IPS-18a (cell line): ENCODE results near the gene ABHD11.

Experiments
- H3K27ac ChIP-seq: one replicate; pipeline ENCODE4 v1.5.1; 2013; ENCODE audit warnings: low read length
- H3K27me3 ChIP-seq: one replicate; pipeline ENCODE4 v1.6.1; 2013; ENCODE audit warnings: mild to moderate bottlenecking, low read length; ENCODE audit not compliant: control insufficient read depth, insufficient read depth
- H3K36me3 ChIP-seq: one replicate; pipeline ENCODE4 v1.6.1; 2013; ENCODE audit warnings: low read depth, low read length; ENCODE audit not compliant: control insufficient read depth
- H3K4me1 ChIP-seq: one replicate; pipeline ENCODE4 v1.6.1; 2013; ENCODE audit warnings: low read depth, low read length; ENCODE audit not compliant: control insufficient read depth
- H3K4me3 ChIP-seq: one replicate; pipeline ENCODE4 v1.5.1; 2013; ENCODE audit warnings: low read length
- H3K9ac ChIP-seq: one replicate; pipeline ENCODE4 v1.6.1; 2013; ENCODE audit warnings: mild to moderate bottlenecking, low read length, moderate library complexity
- H3K9me3 ChIP-seq: one replicate; pipeline ENCODE4 v1.6.1; 2013; ENCODE audit warnings: low read depth, low read length; ENCODE audit not compliant: control insufficient read depth

The ABHD11 gene

DNA sequence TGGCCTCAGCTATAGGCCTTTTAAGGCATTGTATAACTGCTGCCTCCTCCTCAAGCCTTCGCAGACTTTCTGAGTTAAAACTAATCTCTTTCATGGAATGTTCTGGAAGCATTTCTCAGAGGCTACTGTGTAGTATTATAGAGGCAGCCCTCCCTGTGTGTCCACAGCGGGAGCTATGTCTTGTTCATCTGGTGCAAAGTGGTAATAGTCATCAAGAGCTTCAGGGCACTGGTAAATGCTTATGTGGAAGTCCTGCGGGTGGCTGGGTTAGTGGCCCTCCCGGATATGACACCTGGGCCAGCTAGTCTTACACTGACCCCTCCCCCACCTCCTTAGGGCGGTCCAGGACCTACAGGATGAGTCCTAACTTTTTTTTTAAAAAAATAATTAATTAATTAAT is 2.2 kb upstream of the ABHD11 start:
- no peak overlapping the region for H3K4me3 ChIP-seq
- peaks cover 32% of the 10 kb centered on the region for H3K4me1 ChIP-seq
- H3K27me3 ChIP-seq: peaks cover 3% of the 10 kb centered on the region
- H3K9ac ChIP-seq: no peak overlapping the region
- H3K36me3 ChIP-seq: peaks cover 11% of the 10 kb centered on the region
- no peaks in the 10 kb centered on the region for H3K9me3 ChIP-seq
- H3K27ac ChIP-seq: no peak overlapping the region

DNA sequence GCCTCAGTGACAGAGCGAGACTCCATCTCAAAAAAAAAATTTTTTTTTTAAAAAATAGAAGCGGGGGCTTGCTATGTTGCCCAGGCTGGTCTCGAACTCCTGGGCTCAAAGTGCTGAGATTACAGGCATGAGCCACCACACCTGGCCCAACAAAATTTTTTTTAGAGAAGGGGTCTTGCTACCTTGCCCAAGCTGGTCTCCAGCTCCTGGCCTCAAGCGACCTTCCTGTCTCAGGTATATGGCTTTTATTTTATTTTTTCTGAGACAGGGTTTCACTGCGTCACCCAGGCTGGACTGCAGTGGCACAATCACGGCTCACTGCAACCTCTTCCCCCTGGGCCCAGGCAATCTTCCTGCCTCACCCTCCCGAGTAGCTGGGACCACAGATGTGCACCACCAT is 1.6 kb upstream of the ABHD11 start:
- no peaks in the 10 kb centered on the region for H3K9me3 ChIP-seq
- H3K27ac ChIP-seq: no peak overlapping the region
- H3K27me3 ChIP-seq: peaks cover 3% of the 10 kb centered on the region
- H3K36me3 ChIP-seq: peaks cover 11% of the 10 kb centered on the region
- H3K4me1 ChIP-seq: peaks cover 32% of the 10 kb centered on the region
- no peak overlapping the region for H3K9ac ChIP-seq
- no peak overlapping the region for H3K4me3 ChIP-seq

DNA sequence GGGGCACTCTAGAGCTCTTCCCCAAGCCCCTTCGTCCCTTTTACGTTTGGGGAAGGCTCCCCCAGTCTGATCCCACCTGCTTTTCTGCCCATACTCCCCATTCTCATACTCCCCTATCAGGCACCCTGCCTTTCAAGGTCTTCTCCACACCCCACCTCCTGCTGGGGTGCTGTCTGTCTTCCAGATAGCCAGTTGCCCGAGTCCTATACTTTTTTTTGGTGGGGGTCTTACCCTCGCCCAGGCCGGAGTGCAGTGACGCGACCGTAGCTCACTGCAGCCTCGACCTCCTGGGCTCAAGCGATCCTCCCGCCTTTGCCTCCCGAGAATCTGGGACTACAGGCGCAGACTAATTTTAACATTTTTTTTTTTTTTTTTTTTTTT is 775 bp upstream of the ABHD11 start:
- Histone ChIP-seq H3K27me3 (peaks cover 3% of the 10 kb centered on the region), H3K4me1 (peaks cover 32% of the 10 kb centered on the region), H3K9me3 (no peaks in the 10 kb centered on the region), H3K9ac (peak overlapping the region; percentile 82), H3K36me3 (peaks cover 11% of the 10 kb centered on the region), H3K4me3 (peak overlapping the region; percentile 85), H3K27ac (no peak overlapping the region)

DNA sequence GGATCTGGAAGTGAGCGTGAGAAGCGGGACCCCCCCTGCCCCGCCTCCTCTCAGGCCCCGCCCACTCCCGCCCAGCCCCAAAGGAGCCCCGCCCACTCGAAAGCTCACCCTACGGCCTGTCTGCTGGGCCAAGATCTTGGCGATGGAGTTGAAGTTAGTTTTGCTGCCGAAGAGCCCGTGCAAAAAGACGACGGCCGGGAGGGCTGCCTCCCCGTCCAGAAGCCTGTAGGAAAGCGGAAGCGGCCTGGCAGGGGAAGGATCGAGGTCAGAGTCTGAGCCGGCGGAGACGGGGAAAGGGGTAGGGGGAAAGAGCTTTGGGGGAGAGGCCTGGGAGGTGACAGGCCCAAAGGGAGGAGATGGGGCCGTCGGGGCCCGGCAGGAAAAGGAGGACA is 386 bp downstream of the ABHD11 start:
- Histone ChIP-seq H3K4me3 (peak overlapping the region; percentile 85), H3K4me1 (peaks cover 23% of the 10 kb centered on the region), H3K27ac (no peak overlapping the region), H3K27me3 (peaks cover 3% of the 10 kb centered on the region), H3K9me3 (no peaks in the 10 kb centered on the region), H3K36me3 (peaks cover 11% of the 10 kb centered on the region), H3K9ac (peak overlapping the region; percentile 80)

DNA sequence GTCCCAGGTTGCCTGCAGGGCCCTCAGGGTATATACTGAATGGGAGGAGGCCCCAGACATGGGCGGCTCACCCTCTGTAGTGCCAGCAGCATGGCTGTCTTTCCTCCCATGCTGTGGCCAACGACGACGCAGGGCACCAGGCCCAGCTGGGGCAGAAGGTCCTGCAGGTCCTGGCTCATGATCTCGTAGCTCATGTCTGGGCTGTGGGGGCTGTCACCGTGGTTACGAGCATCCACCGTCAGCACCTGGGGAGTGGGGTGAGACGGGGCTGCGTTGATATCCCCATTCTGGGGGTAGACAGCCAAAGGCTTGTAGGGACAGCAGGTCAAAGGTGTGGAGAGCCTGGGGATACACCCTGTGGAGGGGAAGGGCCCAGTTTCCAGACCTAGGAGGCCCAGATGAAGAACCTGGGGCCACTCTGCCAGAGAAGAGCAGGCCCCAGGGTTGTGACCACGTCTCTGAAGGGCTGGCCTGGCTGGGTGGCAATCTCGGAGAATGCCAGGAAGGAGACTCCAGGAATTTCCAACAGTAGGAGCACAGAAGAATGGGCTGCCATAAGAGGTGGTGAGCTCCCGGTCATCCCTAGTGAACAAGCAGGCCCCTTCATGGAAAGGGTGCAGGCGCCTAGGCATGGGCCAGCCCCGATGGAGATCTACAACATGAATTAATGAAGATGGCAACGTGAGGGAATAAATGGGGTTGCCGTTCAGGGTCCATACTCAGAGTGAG is 947 bp downstream of the ABHD11 start:
- Histone ChIP-seq H3K4me1 (peaks cover 20% of the 10 kb centered on the region), H3K27ac (no peak overlapping the region), H3K36me3 (peaks cover 11% of the 10 kb centered on the region), H3K4me3 (peak overlapping the region; percentile 85), H3K27me3 (peaks cover 3% of the 10 kb centered on the region), H3K9me3 (no peaks in the 10 kb centered on the region), H3K9ac (no peak overlapping the region)

DNA sequence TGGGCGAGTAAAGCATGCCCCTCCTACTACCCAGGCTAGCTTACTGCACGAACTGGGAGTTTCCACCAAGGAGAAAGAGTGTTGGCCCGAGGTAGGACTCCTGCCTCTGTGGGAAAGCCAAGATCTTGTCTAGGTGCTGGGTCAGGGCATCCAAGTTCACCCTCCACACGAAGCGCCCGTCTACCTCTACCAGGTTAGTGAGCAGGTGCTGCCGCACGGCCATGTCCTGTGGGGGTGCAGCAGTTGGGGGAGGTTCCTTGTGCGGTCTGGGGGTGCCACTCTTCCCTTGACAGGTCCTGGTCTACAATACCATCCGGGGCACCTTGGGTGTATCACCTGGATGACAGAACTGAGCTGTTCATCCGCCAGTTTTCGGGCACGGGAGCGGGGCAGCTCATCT is 1.7 kb downstream of the ABHD11 start:
- Histone ChIP-seq H3K27me3 (peaks cover 3% of the 10 kb centered on the region), H3K4me1 (peaks cover 13% of the 10 kb centered on the region), H3K36me3 (peaks cover 11% of the 10 kb centered on the region), H3K9ac (no peak overlapping the region), H3K9me3 (no peaks in the 10 kb centered on the region), H3K4me3 (no peak overlapping the region), H3K27ac (no peak overlapping the region)

DNA sequence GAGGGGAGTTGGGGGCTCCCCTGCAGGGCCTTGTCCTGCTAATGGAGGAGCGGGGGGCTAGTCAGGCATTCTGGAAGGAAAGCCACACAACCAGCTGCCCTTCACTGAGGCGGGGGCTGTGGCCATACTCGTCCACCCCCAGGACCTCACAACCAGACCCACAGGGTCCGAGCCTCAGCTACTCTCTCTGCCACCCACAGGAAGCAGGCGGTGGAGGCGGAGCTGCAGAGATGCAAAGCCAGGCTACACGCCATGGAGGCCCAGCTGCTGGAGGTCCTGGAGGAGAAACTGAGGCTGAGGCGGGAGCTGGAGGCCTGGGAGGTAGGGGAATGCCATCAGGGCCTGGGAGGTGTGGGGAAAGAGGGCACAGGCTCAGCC is 3.1 kb downstream of the ABHD11 start:
- Histone ChIP-seq H3K36me3 (peaks cover 11% of the 10 kb centered on the region), H3K9ac (no peak overlapping the region), H3K4me3 (no peak overlapping the region), H3K4me1 (peaks cover 4% of the 10 kb centered on the region), H3K27me3 (peaks cover 3% of the 10 kb centered on the region), H3K9me3 (no peaks in the 10 kb centered on the region), H3K27ac (no peak overlapping the region)

DNA sequence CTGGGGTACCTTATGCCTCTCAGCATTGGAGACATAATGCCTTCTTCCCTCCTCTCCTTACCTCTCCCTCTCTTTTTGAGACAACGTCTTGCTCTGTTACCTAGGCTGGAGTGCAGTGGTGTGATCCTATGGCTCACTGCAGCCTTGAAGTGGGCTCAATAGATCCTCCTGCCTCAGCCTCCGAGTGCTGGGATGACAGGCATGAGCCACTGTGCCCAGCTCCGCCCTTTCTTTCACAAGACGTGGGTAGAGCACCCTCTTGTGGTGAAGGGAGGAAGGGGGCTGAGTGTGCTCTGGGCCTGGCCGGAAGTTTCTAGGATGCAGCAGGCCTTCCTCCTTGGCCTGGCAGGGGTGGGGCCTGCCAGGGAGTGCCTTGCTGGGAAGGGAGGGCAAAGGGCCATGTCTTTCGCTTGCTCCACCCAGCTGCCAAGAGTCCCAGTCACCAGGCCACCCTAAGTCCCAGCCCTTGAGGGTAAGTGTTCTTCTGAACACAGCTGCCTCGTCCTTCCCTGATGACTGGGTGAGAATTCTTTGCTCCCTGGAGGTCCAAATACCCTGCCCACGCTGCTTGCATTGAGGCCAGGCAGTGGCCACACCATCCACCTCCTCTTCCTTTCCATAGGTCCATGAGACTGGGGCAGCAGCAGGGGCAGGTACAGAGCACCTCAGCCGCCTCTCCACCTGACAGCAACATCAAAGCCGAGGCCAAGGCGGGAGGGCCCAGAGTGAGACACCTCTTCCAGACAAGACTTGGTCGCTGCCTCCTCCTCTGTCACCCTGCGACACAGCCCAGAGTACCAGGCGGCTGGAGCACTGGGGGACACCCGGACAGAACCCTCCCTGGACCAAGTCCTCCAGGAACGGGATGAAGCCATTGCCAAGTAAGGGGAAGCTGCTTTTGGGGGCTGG is 3.7 kb downstream of the ABHD11 start:
- Histone ChIP-seq H3K4me1 (peaks cover 5% of the 10 kb centered on the region), H3K36me3 (peaks cover 11% of the 10 kb centered on the region), H3K27me3 (peaks cover 3% of the 10 kb centered on the region), H3K9ac (no peak overlapping the region), H3K27ac (no peak overlapping the region), H3K4me3 (no peak overlapping the region), H3K9me3 (no peaks in the 10 kb centered on the region)

DNA sequence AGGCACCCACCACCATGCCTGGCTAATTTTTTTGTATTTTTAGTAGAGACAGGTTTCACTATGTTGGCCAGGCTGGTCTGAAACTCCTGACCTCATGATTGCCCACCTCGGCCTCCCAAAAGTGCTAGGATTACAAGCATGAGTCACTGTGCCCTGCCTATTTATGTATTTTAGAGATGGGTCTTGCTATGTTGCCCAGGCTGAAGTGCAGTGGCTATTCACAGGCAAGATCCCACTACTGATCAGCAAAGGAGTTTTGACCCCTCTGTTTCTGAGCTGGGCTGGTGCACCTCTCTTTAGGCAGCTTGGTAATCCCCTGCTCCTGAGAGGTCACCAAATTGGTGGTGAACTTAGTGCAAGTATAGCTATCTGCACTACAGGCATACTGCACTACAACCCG is 6.2 kb downstream of the ABHD11 start:
- no peak overlapping the region for H3K9ac ChIP-seq
- peaks cover 10% of the 10 kb centered on the region for H3K36me3 ChIP-seq
- no peaks in the 10 kb centered on the region for H3K27me3 ChIP-seq
- no peak overlapping the region for H3K27ac ChIP-seq
- H3K9me3 ChIP-seq: no peaks in the 10 kb centered on the region
- H3K4me3 ChIP-seq: no peak overlapping the region
- peaks cover 8% of the 10 kb centered on the region for H3K4me1 ChIP-seq

DNA sequence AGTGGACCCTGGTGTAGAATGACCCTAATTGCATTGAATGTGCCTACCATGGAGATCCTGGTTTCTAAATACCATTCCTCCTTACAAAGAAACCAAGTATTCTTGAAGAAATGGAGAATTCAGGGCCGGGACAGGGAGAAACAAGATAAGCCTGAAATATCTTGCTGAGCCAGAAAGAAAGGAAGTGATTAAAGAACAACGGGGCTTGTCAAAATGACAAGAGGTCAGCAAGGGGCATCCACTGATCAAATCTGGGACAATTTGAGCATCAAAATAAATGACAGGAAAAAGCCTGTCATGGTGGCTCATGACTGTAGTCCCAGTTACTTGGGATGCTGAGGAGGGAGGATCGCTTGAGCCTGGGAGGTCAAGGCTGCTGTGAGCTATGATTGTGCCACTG is 8.1 kb downstream of the ABHD11 start:
- no peak overlapping the region for H3K27ac ChIP-seq
- H3K36me3 ChIP-seq: no peaks in the 10 kb centered on the region
- no peaks in the 10 kb centered on the region for H3K9me3 ChIP-seq
- H3K9ac ChIP-seq: no peak overlapping the region
- H3K27me3 ChIP-seq: no peaks in the 10 kb centered on the region
- no peak overlapping the region for H3K4me3 ChIP-seq
- H3K4me1 ChIP-seq: peaks cover 8% of the 10 kb centered on the region

DNA sequence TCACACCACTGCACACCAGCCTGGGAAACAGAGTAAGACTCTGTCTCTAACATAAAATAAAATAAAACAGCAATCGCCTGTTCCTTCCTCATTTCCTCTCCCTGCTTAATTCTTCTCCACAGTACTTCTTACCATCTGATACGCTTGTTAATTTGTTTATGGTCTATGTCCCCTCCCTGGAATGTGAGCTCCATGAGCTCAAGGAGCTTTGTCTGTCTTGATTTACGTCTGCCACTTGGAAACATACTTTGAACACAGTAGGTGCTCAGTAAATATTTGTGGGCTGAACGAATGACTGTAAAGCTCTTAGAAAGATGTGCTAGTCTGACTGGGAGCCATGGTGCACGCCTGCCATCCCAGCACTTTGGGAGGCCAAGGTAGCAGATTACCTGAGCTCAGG is 10.1 kb downstream of the ABHD11 start:
- no peak overlapping the region for H3K4me3 ChIP-seq
- no peaks in the 10 kb centered on the region for H3K36me3 ChIP-seq
- H3K27ac ChIP-seq: no peak overlapping the region
- H3K4me1 ChIP-seq: peaks cover 8% of the 10 kb centered on the region
- no peaks in the 10 kb centered on the region for H3K9me3 ChIP-seq
- H3K27me3 ChIP-seq: no peaks in the 10 kb centered on the region
- no peak overlapping the region for H3K9ac ChIP-seq

DNA sequence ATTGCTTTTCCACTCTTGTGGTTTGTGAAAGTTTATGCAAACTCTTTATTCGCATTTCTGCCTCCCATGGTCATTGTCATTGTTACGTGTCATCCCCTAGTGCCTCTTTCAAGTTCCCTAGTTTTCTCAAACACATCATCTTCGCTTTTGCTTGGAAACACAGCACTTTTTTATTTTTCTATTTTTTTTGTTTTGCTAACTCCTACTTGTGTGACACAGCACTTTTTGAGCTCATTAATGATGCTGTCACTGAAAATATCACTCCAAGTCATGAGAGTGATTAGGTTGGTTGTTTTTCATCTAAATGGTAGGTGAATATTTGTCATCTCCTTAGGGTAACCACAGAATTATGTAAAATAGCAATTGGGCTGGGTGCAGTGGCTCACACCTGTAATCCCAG is 10.7 kb downstream of the ABHD11 start:
- Histone ChIP-seq H3K4me3 (no peak overlapping the region), H3K27ac (no peak overlapping the region), H3K9me3 (no peaks in the 10 kb centered on the region), H3K4me1 (peaks cover 8% of the 10 kb centered on the region), H3K27me3 (no peaks in the 10 kb centered on the region), H3K36me3 (no peaks in the 10 kb centered on the region), H3K9ac (no peak overlapping the region)
